Suprapubic skin (tissue), 4 donors: ENCODE measurements around the gene SRGAP1.

Experiments used
- POLR2A ChIP-seq, 2 donors: fragments of 450-650 bp; IDR thresholded peaks; one replicate each; pipeline ENCODE4 v1.6.1; 2017; ENCODE audit warnings: antibody characterized with exemption in 2 of 2, mild to moderate bottlenecking in 2 of 2, moderate library complexity in 2 of 2
- POLR2AphosphoS5 ChIP-seq, 3 donors: sonication (generic); formaldehyde crosslinking; IDR thresholded peaks; one replicate each; pipeline ENCODE4 v1.6.1; 2017; ENCODE audit warnings: antibody characterized with exemption in 3 of 3
- TF ChIP-seq, protein P1 (sequence below), 2 donors: fragments of 200-600 bp in 1 of 2; fragments of 450-650 bp in 1 of 2; sonication (generic) in 1 of 2; IDR thresholded peaks; one replicate each; pipeline ENCODE4 v1.5.1; 2016 to 2019; ENCODE audit warnings: antibody characterized with exemption in 2 of 2, mild to moderate bottlenecking in 1 of 2, moderate library complexity in 1 of 2

DNA sequence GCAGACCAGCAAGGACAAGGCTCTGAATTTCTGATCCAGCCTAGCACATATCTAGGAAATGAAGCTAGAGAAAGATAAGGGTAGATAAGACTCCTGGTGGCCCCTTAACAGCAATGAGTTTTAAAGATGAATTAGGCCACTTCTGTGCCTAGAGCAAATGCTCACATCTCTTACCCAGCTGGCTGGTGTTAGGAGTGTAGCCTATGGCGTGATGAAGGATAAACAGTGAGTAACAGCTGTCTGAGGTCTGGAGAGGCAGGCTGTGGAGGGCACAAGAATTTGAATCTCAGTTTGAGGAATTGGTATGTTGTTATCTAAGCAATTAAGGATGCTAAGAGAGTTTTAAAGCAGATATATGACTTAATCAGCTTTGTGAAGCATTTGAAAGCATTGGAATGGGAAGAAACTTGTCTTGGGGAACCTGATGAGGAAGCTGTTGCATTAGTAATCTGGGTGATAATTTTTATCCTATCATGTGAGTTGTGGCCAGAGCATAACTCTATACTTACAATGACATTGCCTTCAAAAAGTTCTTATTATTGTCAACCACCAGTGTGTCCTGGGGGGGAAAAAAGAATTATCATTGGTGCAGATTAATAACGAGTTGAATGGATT lies 161.8 kb downstream of the SRGAP1 start:
- TF ChIP-seq POLR2A (IDR thresholded peaks at IDR 0.05) (no peak), POLR2AphosphoS5 (IDR thresholded peaks at IDR 0.05) (no peak)
- TF ChIP-seq, protein P1, sequence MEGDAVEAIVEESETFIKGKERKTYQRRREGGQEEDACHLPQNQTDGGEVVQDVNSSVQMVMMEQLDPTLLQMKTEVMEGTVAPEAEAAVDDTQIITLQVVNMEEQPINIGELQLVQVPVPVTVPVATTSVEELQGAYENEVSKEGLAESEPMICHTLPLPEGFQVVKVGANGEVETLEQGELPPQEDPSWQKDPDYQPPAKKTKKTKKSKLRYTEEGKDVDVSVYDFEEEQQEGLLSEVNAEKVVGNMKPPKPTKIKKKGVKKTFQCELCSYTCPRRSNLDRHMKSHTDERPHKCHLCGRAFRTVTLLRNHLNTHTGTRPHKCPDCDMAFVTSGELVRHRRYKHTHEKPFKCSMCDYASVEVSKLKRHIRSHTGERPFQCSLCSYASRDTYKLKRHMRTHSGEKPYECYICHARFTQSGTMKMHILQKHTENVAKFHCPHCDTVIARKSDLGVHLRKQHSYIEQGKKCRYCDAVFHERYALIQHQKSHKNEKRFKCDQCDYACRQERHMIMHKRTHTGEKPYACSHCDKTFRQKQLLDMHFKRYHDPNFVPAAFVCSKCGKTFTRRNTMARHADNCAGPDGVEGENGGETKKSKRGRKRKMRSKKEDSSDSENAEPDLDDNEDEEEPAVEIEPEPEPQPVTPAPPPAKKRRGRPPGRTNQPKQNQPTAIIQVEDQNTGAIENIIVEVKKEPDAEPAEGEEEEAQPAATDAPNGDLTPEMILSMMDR (IDR thresholded peaks at IDR 0.05): no peak
